Central memory CD8-positive, alpha-beta T cell (primary cell): ENCODE results near the gene SMARCD3.

Source experiments
- ATAC-seq: fragments of 150-1000 bp; cut with Tn5 transposase; replicated peaks from 2 replicates; pipeline ENCODE4 v1.10.0; 2022; ENCODE audit warnings: mild to moderate bottlenecking, moderate FRiP score, moderate number of reproducible peaks; ENCODE audit not compliant: poor library complexity, severe bottlenecking; ENCODE audit errors: extremely low read depth
- DNase-seq, 2 donors: peaks; one replicate each; pipeline ENCODE4 v3.0.0; 2021; ENCODE audit warnings: low spot score in 2 of 2
- H3K27ac Mint-ChIP-seq: one replicate; pipeline ENCODE4 v1.8.0; 2022; ENCODE audit warnings: low read depth, mild to moderate bottlenecking, moderate library complexity, mixed read lengths
- H3K27me3 Mint-ChIP-seq: one replicate; pipeline ENCODE4 v1.8.0; 2022; ENCODE audit warnings: mixed read lengths
- H3K36me3 Mint-ChIP-seq: one replicate; pipeline ENCODE4 v1.8.0; 2022; ENCODE audit warnings: mild to moderate bottlenecking, moderate library complexity, mixed read lengths; ENCODE audit not compliant: insufficient read depth
- H3K4me1 Mint-ChIP-seq: one replicate; pipeline ENCODE4 v1.8.0; 2022; ENCODE audit warnings: mixed read lengths
- H3K4me3 Mint-ChIP-seq: one replicate; pipeline ENCODE4 v1.8.0; 2022; ENCODE audit warnings: mild to moderate bottlenecking, moderate library complexity, mixed read lengths
- H3K9me3 Mint-ChIP-seq: one replicate; pipeline ENCODE4 v1.8.0; 2022; ENCODE audit warnings: mixed read lengths

SMARCD3 gene

DNA sequence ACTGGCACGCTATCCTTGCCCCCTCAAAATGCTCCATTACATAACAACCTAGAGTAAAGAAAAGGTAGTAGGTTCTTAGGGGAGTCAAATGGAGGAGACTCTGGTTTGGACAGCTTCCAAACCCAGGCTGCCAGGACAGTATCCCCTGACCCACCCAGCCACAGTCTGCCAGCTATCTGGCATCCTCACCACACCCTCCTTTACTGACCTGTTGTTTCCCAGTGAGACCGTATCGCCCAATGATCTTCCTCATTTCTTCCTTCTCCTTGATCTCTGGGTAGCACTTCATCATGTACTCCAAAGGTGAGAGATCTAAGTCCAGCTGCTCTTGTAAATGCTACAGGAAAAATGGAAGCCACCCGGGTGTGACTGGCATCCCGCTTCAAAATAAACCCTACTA is 33.1 kb downstream of the SMARCD3 start:
- no peaks in the 10 kb centered on the region for H3K9me3 Mint-ChIP-seq
- DNase-seq (no peak), ATAC-seq (no peak)
- H3K27me3 Mint-ChIP-seq, result no peaks in the 10 kb centered on the region
- H3K4me3 Mint-ChIP-seq, result no peak overlapping the region
- peaks cover 54% of the 10 kb centered on the region for H3K36me3 Mint-ChIP-seq
- no peaks in the 10 kb centered on the region for H3K4me1 Mint-ChIP-seq
- no peak overlapping the region for H3K27ac Mint-ChIP-seq

- Mint-ChIP-seq H3K36me3 (peaks cover 43% of the 10 kb centered on the region), H3K27me3 (no peaks in the 10 kb centered on the region), H3K27ac (no peak overlapping the region), H3K9me3 (no peaks in the 10 kb centered on the region), H3K4me3 (no peak overlapping the region), H3K4me1 (no peaks in the 10 kb centered on the region)
- no peak for ATAC-seq
- DNase-seq, result no peak
Observed at GRCh38 chr7:151213826-151214225, 34.7 kb downstream of the SMARCD3 start.

- no peaks in the 10 kb centered on the region for H3K27me3 Mint-ChIP-seq
- no peak overlapping the region for H3K27ac Mint-ChIP-seq
- ATAC-seq (no peak), DNase-seq (no peak)
- H3K4me1 Mint-ChIP-seq, result peaks cover 4% of the 10 kb centered on the region
- H3K36me3 Mint-ChIP-seq, result peaks cover 31% of the 10 kb centered on the region
- no peaks in the 10 kb centered on the region for H3K9me3 Mint-ChIP-seq
- no peak overlapping the region for H3K4me3 Mint-ChIP-seq
Observed at GRCh38 chr7:151212626-151213025, 35.9 kb downstream of the SMARCD3 start.

DNA sequence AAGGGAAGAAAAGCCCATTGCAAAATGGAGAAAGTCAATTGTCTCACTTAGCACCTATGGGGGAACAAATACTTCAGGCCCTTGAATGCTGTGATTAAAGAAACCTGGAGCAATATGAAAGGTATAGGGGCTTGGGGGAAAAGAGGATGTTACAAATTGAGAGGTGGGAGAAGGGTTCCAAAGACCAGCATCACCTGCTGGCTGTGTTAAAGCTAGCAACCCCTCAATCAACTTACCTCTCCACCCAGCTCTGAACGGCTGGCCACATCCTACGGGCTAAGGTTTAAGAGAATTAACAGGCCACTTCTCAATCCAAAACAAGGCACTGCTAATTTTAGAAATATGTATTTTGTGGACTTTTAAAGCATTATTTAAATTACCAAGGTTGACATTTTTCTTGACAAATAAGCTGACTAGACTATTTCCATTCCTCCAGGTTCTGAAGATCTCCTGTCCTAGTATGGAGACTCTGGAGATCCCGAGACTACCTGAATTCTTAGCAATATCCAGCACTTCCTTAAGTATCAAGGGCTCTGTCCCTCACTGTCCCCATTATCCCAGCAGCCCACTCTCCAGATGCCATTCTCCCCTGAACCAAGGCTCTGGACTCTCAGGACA is 37.2 kb downstream of the SMARCD3 start:
- peaks cover 17% of the 10 kb centered on the region for H3K4me1 Mint-ChIP-seq
- peaks cover 24% of the 10 kb centered on the region for H3K36me3 Mint-ChIP-seq
- ATAC-seq, result no peak
- no peak overlapping the region for H3K4me3 Mint-ChIP-seq
- no peaks in the 10 kb centered on the region for H3K27me3 Mint-ChIP-seq
- DNase-seq, result no peak
- no peak overlapping the region for H3K27ac Mint-ChIP-seq
- H3K9me3 Mint-ChIP-seq, result no peaks in the 10 kb centered on the region

DNA sequence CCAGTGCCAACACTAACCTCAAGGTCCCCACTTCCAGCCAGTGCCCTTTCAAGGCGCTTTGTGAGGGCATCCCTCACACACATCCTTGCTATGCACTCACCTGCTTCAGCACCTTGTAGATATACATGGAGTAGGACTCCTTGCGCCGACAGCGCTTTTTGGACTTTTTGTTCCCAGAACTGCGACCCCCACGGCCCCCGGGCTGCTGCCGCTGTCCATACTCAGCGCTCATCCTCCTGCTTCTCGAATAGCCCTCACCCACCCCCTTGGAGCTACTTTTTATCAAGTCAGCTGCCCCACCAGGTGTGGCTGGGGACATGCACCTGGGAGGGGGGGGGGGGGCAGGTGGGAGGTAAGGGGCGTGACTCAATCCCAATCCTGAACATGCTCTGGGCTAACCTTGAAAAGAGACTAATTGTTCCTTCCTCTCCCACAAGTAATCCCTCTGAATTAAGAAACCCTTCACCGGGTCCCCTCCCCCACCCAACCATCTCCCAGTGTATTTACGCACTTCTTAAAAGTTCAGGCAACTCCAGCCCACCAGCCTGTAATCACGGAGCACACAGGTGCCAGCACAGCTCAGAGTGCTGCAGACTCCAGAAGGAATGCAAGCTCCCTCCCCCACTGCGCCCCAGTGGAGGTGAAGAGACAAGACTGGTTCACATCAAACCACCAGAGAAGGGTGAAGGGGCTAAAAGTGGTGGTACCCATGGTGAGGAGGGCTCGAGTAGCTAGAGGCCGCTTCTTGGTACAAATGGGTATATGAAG is 38.2 kb downstream of the SMARCD3 start, which contains the start of gene H2BK1:
H2BK1 (minus strand) TSS at position 402 of the 768 bp plus-strand sequence; CDS start at position 232, 170 bp downstream.
- Mint-ChIP-seq H3K4me1 (peaks cover 22% of the 10 kb centered on the region), H3K36me3 (peaks cover 19% of the 10 kb centered on the region), H3K27me3 (peaks cover 3% of the 10 kb centered on the region), H3K9me3 (no peaks in the 10 kb centered on the region), H3K4me3 (no peak within 1 kb of the TSS), H3K27ac (no peak within 1 kb of the TSS)
- ATAC-seq (no peak), DNase-seq (no peak)

DNA sequence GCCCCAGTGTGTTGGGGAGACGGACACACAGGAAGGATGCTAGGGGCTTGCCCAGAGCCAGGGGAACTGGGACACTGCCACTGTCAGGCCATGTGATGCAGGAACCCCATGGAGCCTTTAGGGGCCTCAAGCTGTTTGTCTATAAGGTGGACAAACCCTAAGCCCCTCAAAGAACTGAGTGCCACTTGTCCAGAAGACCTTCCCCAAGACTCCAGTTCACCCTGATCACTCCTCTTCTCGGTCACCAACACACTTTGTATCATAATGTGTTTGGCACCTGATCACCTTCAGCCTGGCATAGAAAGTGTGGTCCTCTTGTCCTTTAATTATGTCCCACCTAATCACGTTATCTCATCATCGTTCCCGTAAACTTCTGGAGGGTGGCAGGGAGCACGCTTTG is 38.9 kb downstream of the SMARCD3 start:
- Mint-ChIP-seq H3K27me3 (peaks cover 9% of the 10 kb centered on the region), H3K27ac (no peak overlapping the region), H3K36me3 (peaks cover 12% of the 10 kb centered on the region), H3K9me3 (no peaks in the 10 kb centered on the region), H3K4me1 (peaks cover 27% of the 10 kb centered on the region), H3K4me3 (no peak overlapping the region)
- ATAC-seq (no peak), DNase-seq (no peak)

GRCh38 chr7:151208253-151208862 is 40.1 kb downstream of the SMARCD3 start:
- Mint-ChIP-seq H3K4me3 (no peak overlapping the region), H3K36me3 (peaks cover 8% of the 10 kb centered on the region), H3K27ac (no peak overlapping the region), H3K4me1 (peaks cover 30% of the 10 kb centered on the region), H3K9me3 (no peaks in the 10 kb centered on the region), H3K27me3 (peaks cover 20% of the 10 kb centered on the region)
- ATAC-seq (no peak), DNase-seq (no peak)

DNA sequence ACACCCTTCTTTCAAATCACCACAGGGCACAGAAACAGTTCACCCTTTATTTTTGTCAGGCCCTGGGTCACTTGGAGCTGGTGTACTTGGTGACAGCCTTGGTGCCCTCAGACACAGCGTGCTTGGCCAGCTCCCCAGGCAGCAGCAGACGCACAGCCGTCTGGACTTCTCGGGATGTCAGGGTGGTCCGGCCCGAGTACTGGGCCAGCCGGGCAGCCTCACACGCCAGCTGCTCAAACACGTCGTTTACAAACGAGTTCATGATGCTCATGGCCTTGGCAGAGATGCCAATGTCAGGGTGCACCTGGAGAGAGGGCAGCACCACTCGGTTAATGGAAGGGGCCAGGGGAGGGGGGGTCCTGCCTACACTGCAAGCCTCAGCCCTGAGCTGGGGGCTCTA is 40.7 kb downstream of the SMARCD3 start:
- ATAC-seq (no peak), DNase-seq (no peak)
- Mint-ChIP-seq H3K4me3 (no peak overlapping the region), H3K27ac (no peak overlapping the region), H3K9me3 (no peaks in the 10 kb centered on the region), H3K36me3 (peaks cover 5% of the 10 kb centered on the region), H3K4me1 (peaks cover 30% of the 10 kb centered on the region), H3K27me3 (peaks cover 25% of the 10 kb centered on the region)

- H3K27ac Mint-ChIP-seq, result no peak overlapping the region
- peak; percentile 61 for ATAC-seq
- H3K4me3 Mint-ChIP-seq, result peak overlapping the region; percentile 41
- H3K36me3 Mint-ChIP-seq, result peaks cover 2% of the 10 kb centered on the region
- no peak for DNase-seq
- H3K27me3 Mint-ChIP-seq, result peaks cover 27% of the 10 kb centered on the region
- H3K4me1 Mint-ChIP-seq, result peaks cover 30% of the 10 kb centered on the region
- no peaks in the 10 kb centered on the region for H3K9me3 Mint-ChIP-seq
Observed at GRCh38 chr7:151207315-151207714, 41.2 kb downstream of the SMARCD3 start.

DNA sequence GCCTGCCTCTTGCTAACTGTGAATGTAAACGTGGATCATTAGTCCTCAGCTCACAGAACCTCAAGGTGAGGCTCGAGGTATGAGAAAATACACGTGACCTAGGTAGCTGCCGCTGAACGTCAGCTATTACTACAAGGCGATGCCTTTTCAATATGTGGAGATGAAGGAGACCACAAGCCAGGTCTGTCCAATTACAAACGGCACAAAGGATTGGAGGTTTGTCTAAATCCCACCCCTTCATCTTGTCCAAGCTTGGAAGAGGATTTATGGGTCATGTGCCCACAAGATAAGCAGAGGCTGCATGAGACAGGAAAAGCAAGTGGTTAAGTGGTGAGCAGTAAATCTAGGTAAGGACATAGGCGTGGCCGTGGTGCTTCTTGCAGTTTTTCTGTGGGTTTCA is 41.6 kb downstream of the SMARCD3 start:
- Mint-ChIP-seq H3K27ac (no peak overlapping the region), H3K4me1 (peaks cover 30% of the 10 kb centered on the region), H3K4me3 (peak overlapping the region; percentile 41), H3K27me3 (peaks cover 27% of the 10 kb centered on the region), H3K36me3 (peaks cover 2% of the 10 kb centered on the region), H3K9me3 (no peaks in the 10 kb centered on the region)
- ATAC-seq (peak; percentile 74), DNase-seq (no peak)

DNA sequence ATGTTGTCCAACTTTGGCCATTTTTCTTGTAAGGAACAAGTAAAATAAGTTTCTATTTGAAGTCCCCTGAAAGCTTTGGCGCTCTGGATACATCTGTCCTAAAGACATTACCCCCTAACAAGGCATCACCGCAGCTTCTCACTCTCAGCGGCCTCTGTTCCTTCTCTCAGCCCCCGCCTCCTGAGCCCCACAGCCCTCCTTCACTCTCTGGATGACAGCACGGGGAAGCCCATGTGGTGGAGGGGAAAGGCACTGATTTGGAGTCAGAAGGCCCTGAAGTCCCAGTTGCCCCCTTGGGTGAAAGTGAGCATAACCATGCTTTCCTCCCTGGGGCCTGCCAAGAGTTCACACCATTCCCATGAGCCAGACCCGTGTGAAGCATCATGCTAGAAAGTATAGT is 42.8 kb downstream of the SMARCD3 start:
- Mint-ChIP-seq H3K4me3 (peak overlapping the region; percentile 10), H3K4me1 (peaks cover 30% of the 10 kb centered on the region), H3K36me3 (peaks cover 2% of the 10 kb centered on the region), H3K27ac (no peak overlapping the region), H3K9me3 (no peaks in the 10 kb centered on the region), H3K27me3 (peaks cover 38% of the 10 kb centered on the region)
- ATAC-seq, result no peak
- no peak for DNase-seq

DNA sequence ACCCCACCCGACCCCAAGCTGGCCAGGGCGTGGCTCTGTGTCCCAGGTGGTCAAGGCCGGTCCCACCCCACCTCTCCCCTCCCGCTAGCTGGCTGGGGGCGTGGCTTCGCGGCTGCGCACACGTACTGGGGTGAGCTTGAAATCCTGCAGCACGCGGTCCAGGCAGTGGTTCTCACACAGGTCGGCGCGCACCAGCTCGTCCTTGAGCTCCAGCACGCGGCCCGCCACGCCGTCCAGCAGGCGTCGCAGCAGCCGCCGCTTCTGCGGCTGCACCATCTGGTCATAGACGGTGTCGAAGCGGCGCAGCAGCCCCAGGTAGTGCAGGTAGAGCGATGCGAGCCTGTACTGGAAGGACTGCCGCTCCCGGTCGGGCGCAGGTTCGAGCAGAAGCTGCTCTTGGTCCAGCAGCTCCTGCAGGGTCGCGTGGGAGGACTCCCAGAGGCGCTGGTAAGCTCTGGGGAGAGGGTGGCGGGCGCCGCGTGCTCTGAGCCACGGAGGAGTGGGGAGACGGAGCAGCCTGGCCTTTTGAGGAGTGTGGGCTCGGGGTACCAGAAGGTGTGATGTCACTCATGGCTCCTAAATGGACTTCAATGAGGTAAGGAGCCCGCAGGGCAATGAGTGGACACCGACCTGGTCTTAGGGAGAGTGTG is 44.0 kb downstream of the SMARCD3 start:
- Mint-ChIP-seq H3K36me3 (peaks cover 2% of the 10 kb centered on the region), H3K9me3 (no peaks in the 10 kb centered on the region)
- no peak for ATAC-seq

More for the DNA sequence above, 44.0 kb downstream of the SMARCD3 start:
- Mint-ChIP-seq H3K27me3 (peaks cover 38% of the 10 kb centered on the region), H3K4me3 (no peak overlapping the region), H3K4me1 (peaks cover 30% of the 10 kb centered on the region), H3K27ac (no peak overlapping the region)
- no peak for DNase-seq
